NCI-H1417 treated with DMSO at 0.1 percent for 48 hours (cell line): ENCODE data around the gene KCTD4.
"Not testable (repeated sequence)": the region's sequence is repeated elsewhere in the genome, so short reads cannot be mapped to it uniquely, and the experiment has no call there.

Experiments
- DNase-seq: peaks from one replicate; lab custom pipeline; 2025; lab: John Stamatoyannopoulos, UW

KCTD4 gene

DNA sequence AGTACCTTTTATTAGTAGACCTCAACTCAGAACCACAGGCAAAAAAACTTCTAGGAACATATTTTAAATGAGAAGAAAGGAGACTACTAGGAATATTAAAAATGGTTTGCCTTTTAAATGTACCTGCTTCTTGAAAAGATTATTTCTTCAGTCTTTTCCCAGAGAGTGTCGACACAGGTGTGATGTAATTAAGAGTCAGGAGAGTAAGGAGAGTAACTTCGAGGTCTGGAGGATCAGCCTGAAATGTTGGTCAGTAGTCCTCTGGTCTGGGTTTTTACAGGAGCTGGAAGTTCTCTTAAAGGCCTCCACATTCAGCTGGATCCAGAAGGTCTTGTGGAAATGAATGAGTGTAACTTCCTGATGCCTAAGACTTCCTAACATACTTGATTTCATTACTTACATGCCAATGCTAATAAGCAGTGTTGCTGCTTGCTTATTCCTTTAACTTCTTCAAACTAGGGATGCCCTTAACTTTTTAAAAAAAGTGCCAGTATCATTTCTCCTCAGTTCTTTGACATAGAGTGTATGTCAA is at the start of gene KCTD4:
TSS of gene KCTD4 (minus strand) at position 345 of the 532 bp plus-strand sequence. CDS start 6,478 bp downstream, outside the sequence.
- no peak for DNase-seq

DNA sequence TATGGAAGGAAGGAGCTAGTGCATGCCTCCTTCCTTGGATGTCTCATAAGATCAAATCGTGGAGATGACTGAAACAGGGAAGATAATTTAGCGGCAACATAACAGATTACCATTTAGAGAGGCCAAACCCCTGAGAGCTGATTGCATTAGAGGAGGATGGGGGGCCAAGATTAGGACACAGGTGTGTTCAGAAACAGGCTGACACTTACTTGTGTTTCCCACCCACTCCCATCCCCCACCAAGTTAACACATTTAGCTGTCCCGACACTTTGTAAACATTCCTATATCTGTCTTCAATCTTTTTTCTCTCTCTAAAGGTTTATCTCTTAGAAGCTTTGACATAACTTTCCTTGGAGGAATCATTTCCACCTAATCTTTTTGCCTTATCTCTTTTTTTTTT is 48.8 kb upstream of the KCTD4 start:
- DNase-seq: no peak

DNA sequence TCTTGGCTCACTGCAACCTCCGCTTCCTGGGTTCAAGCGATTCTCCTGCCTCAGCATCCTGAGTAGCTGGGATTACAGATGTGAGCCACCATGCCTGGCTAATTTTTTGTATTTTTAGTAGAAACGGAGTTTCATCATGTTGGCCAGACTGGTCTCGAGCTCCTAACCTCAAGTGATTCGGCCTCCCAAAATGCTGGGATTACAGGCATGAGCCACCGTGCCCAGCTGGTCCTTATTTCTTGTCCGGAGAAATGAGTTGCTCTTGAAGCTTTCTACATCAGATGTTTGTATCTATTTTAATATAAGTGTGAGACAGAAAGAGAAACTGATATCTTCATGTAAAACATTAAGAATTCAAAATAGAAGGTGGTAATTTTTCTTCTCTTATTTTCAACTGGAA is 43.9 kb upstream of the KCTD4 start:
- DNase-seq: not testable (repeated sequence)

DNA sequence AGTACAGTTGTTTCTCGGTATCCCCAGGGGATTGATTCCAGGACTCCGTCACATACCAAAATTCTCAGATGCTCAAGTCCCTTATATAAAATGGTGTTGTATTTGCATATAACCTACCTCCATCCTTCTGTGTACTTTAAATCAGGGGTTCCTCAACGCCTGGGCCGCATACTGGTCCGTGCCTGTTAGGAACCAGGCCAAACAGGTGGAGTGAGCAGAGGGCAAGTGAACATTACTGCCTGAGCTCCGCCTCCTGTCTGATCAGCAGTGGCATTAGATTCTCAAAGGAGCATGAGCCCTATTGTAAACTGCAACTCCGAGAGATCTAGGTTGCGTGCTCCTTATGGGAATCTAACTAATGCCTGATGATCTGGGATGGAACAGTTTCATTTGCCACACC is 42.2 kb upstream of the KCTD4 start:
- DNase-seq: no peak

DNA sequence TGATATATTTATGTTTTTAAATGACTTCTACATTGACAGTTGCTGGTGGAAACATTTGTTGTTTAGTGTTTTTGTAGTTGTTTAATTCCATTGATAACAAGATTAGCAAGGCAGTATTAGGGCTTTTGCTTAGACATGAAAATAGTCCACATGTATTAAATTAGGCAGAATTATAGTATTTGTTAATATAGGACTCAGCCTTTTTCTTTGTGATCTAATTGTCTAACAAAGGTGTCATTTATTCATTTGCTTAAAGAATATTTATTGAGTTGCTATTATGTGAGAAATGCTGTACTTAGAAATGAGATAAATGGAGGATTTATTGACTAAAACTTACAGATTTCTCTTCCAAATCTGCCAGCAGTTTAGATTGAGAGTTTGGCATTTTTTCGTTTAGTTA is 41.7 kb upstream of the KCTD4 start:
- no peak for DNase-seq

DNA sequence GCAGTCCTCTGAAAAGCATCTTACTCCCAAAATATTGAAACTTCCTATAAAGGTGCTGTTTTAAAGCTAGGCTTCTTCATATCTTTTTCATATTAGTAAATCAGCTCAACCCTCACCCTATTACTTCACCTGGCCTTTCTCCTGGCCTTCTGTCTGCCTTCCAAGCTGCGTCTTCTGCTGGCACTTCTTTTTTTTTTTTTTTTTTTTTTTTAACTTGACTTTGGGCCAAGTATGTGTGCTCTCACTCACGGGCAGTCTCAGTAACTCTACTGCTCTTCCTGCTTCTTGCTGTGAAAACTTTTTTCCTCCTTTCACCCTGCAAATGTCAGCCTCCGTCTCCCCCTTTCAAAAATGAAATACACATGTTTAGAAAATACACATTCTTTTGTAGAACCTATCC is 41.2 kb upstream of the KCTD4 start:
- DNase-seq: no peak

DNA sequence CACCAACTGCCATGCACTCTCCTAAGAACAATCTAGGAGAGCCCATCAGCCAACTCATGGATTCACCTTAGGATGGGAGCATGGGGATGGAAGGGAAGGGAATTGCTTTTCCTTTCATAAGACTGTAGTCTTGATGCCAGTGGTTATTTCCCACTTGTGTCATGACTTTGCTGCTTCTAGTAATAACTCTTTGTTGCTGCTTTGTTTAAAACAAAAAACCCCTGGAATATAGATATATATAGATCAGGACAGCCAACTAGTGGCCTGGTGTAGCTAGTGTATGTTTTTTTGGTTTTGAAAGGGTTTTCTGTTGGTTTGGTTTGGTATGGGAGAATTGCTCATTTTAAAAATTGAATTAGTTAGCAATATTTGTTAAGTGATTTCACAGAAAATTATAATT is 39.3 kb upstream of the KCTD4 start:
- no peak for DNase-seq

DNA sequence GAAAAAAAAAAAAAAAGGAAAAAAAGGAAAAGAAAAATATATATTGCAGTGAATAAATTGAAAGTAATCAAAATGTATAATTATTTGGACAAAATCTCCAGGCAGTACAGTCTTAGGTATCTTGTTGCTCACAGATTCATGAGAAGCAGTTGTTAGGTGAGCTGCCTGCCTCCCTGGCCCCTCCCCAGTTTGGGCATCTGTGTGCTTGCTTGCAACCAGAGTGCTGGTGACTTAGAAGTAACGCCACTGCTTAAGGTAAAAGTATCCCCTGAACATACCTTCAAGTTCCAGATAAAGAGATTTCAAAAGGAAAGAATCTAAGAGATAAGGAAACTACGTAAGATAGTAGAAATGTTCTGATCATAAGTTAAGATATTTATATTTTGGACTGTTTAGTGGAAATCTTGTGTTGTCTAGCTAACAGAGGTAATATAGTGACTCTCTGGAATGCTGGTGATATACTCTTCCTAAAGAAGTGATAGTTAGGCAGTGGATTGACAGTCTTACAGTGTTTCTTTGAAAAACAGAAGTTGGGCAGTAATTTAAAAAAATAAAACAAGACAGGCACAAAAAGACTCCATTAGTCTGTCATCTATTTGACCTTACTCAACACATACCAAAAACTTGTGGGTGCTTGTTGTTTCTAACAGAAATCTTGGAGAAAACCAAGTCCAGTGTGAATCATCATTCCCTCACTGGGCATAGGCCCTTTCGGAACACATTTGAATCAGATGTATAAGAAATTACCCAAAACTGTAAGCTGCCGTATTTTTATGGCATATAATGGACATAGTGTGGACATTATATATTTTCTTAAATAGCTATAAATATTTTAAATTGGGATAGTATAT is 38.3 kb upstream of the KCTD4 start:
- DNase-seq: no peak

DNA sequence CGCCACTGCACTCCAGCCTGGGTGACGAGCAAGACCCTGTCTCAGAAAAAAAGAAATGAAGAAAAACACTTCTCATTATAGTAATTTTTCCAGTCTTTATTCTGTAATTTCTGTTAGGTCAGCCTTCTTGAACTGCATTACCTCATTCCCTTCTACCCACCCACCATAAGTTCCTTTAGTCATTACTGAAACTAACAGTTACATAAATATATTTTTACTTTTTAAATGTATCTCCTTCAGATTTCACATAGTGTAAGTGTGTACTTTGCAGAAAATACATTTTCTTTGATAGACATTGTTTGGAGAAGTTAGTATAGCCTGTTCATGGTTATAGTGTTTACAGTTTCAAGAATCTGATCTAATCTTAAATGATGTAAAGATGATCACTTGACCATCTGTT is 31.7 kb upstream of the KCTD4 start:
- no peak for DNase-seq

DNA sequence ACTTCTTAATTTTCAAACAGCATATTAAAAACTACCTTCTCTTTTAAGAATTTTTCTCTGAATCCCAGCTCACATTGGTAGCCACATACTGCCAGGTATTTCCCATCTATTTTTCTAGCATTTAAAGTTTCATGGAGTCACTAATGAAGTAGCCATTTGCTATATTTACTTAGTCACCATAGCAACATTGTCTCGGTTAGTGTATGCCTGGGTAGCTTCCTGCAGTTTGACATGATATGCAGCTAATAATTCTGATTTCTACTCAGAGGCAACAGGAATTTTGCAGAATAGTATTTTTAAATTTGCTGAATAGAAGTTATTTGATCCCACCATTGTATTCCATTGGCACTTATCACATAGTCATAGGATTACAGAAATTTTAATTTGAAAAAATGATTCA is 30.9 kb upstream of the KCTD4 start:
- no peak for DNase-seq

DNA sequence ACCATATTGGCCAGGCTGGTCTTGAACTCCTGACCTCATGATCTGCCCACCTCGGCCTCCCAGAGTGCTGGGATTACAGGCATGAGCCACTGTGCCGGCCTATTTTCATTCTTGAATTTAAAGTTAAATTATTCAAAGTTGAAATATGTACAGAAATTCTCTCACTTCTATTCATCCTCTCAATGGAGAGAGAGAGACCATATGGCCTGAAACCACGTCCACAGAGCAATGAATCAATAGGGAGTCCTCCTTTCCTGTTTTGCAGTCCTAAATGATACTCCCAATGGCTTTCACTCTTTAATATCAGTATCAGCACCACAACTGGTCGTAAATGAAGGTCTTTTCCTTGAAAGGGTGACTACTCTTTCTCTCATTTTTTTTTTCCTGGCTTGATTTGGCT is 30.5 kb upstream of the KCTD4 start:
- DNase-seq: no peak

DNA sequence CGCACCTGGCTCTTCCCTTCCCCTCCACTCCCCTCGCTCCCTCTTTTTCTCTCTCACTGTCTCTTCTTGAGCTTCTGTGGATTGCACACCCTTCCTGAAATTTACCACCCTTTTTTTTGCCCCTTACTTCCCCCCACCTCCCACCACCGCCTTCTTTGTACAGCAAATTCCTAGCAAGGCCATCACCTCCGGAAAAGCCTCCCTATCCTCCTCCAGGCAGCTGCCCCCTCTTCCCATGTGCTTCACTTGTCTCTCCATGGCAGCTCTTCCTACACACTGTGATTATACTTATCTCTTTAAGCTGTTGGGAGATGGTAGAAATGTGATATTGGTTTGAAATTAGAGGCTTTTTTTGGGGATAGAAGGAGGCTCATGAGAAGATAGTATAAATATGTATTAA is 28.3 kb upstream of the KCTD4 start:
- no peak for DNase-seq

DNA sequence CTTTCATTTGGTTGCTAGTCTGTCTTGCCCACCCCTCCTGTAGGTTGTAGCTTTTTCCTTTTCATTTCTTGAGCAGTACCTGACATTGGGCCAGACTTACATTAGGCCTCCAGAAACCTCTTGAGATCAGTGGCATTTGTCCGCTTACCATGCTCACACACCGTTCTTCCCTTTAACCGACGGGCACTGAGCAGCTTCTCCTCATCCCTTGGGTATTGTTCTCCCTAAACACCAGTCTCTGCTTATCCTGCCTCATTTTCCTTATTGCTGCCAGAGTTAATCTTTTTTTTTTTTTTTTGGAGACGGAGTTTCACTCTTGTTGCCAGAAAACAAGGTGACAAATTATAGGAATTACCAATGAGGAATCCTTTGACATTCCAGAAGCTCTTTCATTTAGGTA is 27.2 kb upstream of the KCTD4 start:
- no peak for DNase-seq

DNA sequence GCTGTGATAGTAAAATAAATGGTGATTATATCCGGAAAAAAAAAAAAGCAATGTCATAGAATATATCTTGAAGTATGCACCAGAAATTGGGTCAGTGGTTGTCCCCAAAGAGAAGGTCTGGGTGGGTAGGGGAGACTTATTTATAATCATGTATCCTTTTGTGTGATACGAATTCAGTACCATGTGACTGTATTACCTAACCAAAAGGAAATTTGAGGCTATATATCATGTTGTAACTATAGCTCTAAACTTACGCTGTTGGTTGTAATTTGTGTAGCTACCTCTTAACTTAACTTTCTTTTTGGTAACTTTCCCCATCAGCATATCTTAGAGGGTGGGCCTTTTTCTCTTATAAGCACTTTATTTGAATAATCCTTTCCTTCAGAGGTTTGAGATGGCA is 25.2 kb upstream of the KCTD4 start:
- DNase-seq: no peak

DNA sequence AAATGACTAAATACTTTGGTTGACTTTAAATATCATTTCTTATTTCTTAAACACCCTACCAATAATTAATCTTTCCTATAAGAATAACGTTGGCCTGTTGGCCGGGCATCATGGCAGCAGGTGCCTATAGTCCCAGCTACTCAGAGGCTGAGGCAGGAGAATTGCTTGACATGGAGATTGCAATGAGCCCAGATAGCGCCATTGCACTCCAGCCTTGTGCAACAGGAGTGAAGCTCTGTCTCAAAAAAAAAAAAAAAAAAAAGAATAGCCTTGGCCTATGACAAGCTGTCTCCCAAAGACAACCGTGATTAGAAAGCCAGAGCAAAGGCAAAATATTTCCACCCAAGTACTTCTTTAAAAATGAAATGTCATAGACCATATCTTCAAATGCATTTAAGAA is 24.5 kb upstream of the KCTD4 start:
- no peak for DNase-seq

DNA sequence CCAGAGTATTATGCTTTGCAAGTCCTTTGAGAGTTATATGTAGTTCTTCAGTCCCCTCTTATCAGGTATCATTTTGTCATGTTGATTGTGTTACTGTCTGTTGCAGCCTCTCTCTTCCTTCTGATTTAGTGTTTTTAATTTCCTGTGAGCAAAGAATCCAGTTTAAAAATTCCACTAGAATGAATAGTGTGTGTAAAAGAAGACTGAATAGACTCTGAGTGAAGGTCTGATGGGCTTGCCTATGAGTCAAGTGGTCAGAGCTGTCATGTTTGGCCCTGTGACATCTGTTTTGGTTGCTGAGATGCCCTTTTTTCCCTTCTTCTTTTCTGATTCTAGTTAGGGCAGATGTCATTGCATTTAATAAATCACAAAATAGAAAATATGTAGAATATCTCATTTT is 23.3 kb upstream of the KCTD4 start:
- no peak for DNase-seq

DNA sequence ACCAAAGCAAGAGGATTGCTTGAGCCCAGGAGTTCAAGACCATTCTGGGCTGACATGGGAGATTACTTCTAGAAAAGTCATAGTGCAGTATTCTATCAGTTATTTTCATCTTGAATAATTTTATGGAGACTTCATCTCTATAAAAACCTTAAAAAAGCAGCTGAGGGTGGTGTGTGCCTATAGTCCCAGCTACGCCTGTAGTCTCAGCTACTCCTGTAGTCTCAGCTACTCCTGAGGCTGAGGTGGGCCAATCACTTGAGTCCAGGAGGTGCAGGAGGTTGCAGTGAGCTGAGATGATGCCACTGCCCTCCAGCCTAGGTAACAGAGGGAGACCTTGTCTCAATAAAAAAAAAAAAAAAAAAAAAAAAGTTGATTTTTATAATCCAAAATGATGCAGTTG is 22.1 kb upstream of the KCTD4 start:
- no peak for DNase-seq

DNA sequence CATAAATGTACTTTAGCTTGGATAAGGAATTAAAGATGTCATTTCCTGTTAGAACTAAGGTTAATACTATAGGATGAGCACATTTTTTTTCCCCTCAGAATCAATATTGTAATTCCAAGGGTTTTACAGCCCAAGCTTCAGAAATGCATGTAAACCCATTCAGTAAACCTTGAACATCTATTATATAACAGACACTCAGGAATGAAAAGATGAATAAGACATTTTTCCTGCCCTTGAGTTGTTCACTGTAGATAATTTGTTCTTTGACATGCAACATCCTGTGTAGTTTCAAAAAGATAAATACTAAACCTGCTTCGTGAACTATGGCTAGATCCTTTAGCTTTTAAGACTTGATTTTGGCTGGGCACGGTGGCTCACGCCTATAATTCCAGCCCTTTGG is 21.7 kb upstream of the KCTD4 start:
- DNase-seq: no peak

DNA sequence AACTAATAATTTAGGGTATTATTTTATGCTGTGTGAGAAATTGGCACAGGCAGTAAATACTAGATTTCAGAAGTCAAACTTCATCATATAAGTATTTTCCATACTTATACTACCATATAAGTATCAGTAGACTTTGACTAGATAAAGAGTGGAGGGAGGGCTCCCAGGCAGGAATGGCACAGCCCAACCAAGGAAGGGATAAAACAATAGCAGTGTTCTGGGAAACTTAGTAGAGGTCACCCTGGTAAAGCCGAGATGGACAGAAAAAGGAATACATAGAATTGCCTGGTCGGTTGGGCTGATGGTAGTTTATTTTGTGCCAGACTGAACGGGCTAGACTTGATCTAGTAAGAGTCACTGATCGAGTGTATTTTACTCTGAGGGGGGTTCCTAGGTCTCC is 19.6 kb upstream of the KCTD4 start:
- no peak for DNase-seq

DNA sequence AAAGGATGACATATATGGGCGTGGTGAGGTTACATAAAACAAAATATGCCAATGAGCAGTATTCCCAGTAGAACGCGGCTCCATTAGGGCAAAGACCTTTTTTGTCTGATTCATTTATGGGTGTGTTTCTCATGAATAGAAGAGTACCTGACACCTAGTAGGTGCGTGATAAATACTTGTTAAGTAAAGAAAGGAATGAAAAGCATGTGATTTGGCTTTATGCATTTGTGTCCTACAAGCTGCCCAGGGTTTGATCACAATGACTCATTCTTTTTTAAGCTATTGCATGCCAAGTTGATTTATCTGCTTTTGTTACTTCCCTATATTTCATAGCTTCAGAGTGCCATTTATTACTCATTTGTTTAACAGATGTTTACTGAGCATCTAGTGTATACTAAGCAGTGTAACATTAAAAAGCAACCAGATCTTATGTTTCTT is 19.1 kb upstream of the KCTD4 start:
- no peak for DNase-seq

DNA sequence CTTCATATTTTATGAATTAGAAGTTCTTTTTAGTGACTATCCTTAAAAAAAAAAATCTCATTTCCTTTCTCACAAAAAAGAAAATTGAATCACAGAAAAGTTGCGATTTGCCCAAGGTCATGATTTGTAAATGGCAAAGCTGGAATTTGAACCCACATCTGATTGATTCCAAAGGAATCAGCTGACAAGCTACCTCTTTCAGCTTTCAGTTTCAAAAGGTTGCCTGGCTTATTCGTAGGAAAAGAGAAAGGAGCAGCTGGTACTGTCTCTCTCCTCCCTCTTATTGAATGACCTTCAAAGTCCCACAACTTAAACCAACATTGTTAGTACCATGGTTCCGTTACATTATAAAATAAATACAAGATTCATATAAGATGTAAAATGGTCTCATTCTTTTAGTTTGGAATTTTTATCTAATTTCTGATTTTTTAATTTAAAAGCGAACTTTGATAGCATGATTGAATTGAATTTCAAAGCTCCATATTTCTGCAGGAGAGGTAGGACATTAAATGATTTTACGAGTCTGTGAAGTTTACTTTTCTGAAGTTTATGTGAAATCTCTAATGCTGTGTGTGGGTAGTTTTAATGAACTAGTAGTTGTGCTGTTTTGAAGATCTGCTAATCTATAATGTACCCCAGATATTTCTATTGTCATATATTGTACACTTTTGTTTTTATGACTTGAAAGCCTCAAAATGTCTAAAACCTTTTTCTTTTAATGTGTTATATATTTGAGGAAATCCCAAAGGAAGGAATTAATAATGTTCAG is 18.5 kb upstream of the KCTD4 start:
- no peak for DNase-seq

DNA sequence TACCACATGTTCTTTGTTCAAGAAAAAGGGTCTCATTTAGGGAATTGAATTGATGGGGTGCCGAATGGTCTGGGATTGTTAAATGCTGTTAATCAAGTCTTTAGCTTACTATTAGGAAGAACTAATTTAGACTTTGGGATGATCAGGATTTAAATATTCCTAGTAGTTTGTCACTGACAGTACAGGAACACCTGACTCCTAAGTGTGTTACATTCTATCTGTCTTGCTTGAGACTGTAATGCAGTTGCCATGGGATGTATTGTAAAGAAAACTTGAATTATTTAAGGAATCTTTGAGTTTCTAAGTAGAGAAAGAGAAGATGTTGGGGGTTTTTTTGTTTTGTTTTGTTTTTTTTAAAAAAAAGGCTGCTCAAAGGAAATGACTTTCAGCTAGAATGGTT is 17.8 kb upstream of the KCTD4 start:
- no peak for DNase-seq

DNA sequence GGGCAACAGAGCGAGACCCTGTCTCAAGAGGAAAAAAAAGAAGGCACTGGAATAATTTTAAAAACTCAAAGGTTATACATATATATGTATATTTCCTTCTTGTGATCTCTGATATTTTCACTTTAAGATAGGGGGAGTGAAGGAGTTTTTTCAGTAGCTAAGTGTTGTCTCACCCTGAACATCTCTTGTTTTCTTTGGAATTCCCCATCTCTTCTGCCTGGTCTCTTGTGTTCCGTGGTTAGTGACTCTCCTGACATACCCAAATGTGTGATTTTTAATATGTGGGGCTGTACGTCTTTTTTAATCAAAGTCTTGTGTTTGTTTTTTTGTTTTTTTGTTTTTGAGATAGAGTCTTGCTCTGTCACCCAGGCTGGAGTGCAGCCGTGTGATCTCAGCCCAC is 15.3 kb upstream of the KCTD4 start:
- no peak for DNase-seq
